ENCODE measurements around the gene CPNE4. TPM values are rescaled to one million over a fixed set of nuclear protein-coding genes. Genes with fewer than 3 reads are reported as not detected.
"Not testable (repeated sequence)": the region's sequence is repeated elsewhere in the genome, so short reads cannot be mapped to it uniquely, and the experiment has no call there.

Gene CPNE4
- total and polyA plus RNA-seq, 2 donors from 2014 or later, result 0.79 to 1.2 TPM

DNA sequence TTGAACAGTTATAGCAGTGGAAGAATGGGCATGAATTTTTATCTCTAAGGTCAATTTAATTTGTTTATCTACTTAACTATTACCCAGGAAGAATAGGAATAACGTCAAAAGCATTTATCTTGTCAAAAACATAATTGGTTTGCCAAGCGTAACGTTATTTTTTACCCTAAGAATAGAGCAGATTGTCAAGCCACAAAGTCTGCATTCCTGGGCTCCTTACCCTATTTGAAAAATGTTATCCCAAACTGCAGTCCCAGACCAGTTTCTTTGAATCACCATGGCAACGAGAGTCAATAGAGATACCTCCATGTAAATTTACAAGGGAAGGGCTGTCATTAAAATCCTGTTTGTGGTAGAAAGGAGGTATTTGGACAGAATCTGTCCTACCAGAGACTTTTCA is 61.1 kb downstream of the CPNE4 start:
- intact Hi-C loops (cut with DNase I), result no loop called here
- DNase-seq (no peak), FAIRE-seq (no peak)
- H3K4me3 ChIP-seq (ENCODE audit: low read length in 3 of 3), result no peak overlapping the region
- no peaks in the 10 kb centered on the region for H3K27me3 ChIP-seq (ENCODE audit: control insufficient read depth, insufficient read depth, low read length)
- peaks cover 0 to 4% (median 0%) of the 10 kb centered on the region in 3 donors for H3K9me3 ChIP-seq (ENCODE audit: control insufficient read depth in 2 of 3, insufficient read depth in 1 of 3, low read length in 3 of 3)
- no peaks in the 10 kb centered on the region for H3K36me3 ChIP-seq (ENCODE audit: control insufficient read depth in 2 of 3, insufficient read depth in 3 of 3, low read length in 3 of 3)
- H3K27ac ChIP-seq (ENCODE audit: low read depth in 2 of 2, low read length in 2 of 2), result no peak overlapping the region
- TF ChIP-seq, protein P1, sequence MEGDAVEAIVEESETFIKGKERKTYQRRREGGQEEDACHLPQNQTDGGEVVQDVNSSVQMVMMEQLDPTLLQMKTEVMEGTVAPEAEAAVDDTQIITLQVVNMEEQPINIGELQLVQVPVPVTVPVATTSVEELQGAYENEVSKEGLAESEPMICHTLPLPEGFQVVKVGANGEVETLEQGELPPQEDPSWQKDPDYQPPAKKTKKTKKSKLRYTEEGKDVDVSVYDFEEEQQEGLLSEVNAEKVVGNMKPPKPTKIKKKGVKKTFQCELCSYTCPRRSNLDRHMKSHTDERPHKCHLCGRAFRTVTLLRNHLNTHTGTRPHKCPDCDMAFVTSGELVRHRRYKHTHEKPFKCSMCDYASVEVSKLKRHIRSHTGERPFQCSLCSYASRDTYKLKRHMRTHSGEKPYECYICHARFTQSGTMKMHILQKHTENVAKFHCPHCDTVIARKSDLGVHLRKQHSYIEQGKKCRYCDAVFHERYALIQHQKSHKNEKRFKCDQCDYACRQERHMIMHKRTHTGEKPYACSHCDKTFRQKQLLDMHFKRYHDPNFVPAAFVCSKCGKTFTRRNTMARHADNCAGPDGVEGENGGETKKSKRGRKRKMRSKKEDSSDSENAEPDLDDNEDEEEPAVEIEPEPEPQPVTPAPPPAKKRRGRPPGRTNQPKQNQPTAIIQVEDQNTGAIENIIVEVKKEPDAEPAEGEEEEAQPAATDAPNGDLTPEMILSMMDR (IDR thresholded peaks at IDR 0.05; ENCODE audit: borderline replicate concordance, extremely low read depth, insufficient read depth), result no peak
- no peak overlapping the region for H3K9ac ChIP-seq (ENCODE audit: low read length in 3 of 3)
- peaks cover 0 to 6% (median 0%) of the 10 kb centered on the region in 3 donors for H3K4me1 ChIP-seq (ENCODE audit: control insufficient read depth in 2 of 3, insufficient read depth in 2 of 3, low read depth in 1 of 3, low read length in 3 of 3)

DNA sequence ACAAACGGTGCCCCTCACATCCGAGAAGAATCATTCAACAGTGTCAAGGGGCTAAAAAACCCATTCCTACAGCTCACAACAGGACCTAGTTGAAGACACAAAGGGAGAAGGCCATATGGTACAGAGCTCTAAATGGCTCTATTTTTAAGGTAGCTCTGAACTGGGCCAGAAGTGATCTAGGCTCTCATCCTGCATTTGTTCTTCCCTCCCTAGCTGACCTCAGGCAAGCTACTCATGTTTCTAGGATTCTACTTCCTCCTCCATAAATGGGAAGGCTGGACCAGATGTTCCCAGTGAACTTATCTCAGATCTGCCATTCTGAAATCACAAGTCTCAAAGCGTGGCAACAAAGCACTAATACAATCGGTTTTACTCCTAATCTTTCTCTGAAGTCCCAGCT is 62.3 kb downstream of the CPNE4 start:
- intact Hi-C loops (cut with DNase I), result no loop called here
- FAIRE-seq, result no peak
- Histone ChIP-seq H3K4me3 (ENCODE audit: low read length in 3 of 3) (no peak overlapping the region), H3K9ac (ENCODE audit: low read length in 3 of 3) (no peak overlapping the region), H3K27me3 (ENCODE audit: control insufficient read depth, insufficient read depth, low read length) (no peaks in the 10 kb centered on the region), H3K36me3 (ENCODE audit: control insufficient read depth in 2 of 3, insufficient read depth in 3 of 3, low read length in 3 of 3) (no peaks in the 10 kb centered on the region), H3K27ac (ENCODE audit: low read depth in 2 of 2, low read length in 2 of 2) (no peak overlapping the region), H3K4me1 (ENCODE audit: control insufficient read depth in 2 of 3, insufficient read depth in 2 of 3, low read depth in 1 of 3, low read length in 3 of 3) (peaks cover 0 to 6% (median 0%) of the 10 kb centered on the region in 3 donors), H3K9me3 (ENCODE audit: control insufficient read depth in 2 of 3, insufficient read depth in 1 of 3, low read length in 3 of 3) (peaks cover 0 to 4% (median 0%) of the 10 kb centered on the region in 3 donors)
- no peak for DNase-seq
- TF ChIP-seq, protein P1 (IDR thresholded peaks at IDR 0.05; ENCODE audit: borderline replicate concordance, extremely low read depth, insufficient read depth), result no peak

DNA sequence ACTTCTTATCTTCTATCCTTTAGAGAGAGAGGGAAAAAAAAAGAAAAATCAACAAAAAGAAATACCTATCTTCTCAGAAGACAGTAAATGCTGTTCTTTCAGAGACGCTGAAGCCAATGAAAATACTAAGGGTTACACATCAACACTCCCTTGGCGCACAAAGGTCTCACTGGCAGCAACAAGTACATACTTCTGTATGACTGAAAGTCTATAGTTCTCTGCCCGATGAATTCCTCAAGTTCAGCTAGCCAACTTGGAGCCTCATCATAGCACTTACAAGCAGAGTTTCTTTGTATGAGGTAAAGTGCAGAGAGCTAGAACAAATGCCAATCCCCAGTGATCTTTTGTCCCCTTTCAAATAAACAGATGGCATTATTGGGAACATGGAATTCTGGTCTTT is 62.7 kb downstream of the CPNE4 start:
- Histone ChIP-seq H3K9me3 (ENCODE audit: control insufficient read depth in 2 of 3, insufficient read depth in 1 of 3, low read length in 3 of 3) (peaks cover 0 to 4% (median 0%) of the 10 kb centered on the region in 3 donors), H3K4me1 (ENCODE audit: control insufficient read depth in 2 of 3, insufficient read depth in 2 of 3, low read depth in 1 of 3, low read length in 3 of 3) (peaks cover 0 to 6% (median 0%) of the 10 kb centered on the region in 3 donors), H3K27me3 (ENCODE audit: control insufficient read depth, insufficient read depth, low read length) (no peaks in the 10 kb centered on the region), H3K27ac (ENCODE audit: low read depth in 2 of 2, low read length in 2 of 2) (no peak overlapping the region), H3K4me3 (ENCODE audit: low read length in 3 of 3) (no peak overlapping the region), H3K9ac (ENCODE audit: low read length in 3 of 3) (no peak overlapping the region), H3K36me3 (ENCODE audit: control insufficient read depth in 2 of 3, insufficient read depth in 3 of 3, low read length in 3 of 3) (no peaks in the 10 kb centered on the region)
- intact Hi-C loops (cut with DNase I), result no loop called here
- TF ChIP-seq, protein P1 (IDR thresholded peaks at IDR 0.05; ENCODE audit: borderline replicate concordance, extremely low read depth, insufficient read depth), result no peak
- DNase-seq (no peak), FAIRE-seq (no peak)

DNA sequence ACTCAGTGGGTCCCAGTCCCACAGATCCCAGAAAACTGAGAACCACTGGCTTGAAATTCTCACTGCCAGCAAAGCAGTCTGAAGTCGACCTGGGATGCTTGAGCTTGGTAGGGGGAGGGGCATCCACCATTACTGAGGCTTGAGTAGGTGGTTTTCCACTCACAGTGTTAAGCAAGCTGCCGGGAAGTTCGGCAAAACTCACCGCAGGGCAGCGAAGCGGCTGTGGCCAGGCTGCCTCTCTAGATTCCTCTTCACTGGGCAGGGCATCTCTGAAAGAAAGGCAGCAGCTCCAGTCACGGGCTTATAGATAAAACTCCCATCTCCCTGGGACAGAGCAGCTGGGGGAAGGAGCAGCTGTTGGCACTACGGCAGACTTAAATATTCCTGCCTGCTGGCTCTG is 71.4 kb downstream of the CPNE4 start:
- FAIRE-seq; H3K4me1 ChIP-seq (ENCODE audit: control insufficient read depth in 2 of 3, insufficient read depth in 2 of 3, low read depth in 1 of 3, low read length in 3 of 3); H3K27ac ChIP-seq (ENCODE audit: low read depth in 2 of 2, low read length in 2 of 2); intact Hi-C loops (cut with DNase I); H3K9ac ChIP-seq (ENCODE audit: low read length in 3 of 3); H3K9me3 ChIP-seq (ENCODE audit: control insufficient read depth in 2 of 3, insufficient read depth in 1 of 3, low read length in 3 of 3); H3K4me3 ChIP-seq (ENCODE audit: low read length in 3 of 3); H3K36me3 ChIP-seq (ENCODE audit: control insufficient read depth in 2 of 3, insufficient read depth in 3 of 3, low read length in 3 of 3); DNase-seq; H3K27me3 ChIP-seq (ENCODE audit: control insufficient read depth, insufficient read depth, low read length): not testable (repeated sequence)

Measured in kidney (tissue), 14 donors.